ENCODE data around the gene SEC16B.

DNA sequence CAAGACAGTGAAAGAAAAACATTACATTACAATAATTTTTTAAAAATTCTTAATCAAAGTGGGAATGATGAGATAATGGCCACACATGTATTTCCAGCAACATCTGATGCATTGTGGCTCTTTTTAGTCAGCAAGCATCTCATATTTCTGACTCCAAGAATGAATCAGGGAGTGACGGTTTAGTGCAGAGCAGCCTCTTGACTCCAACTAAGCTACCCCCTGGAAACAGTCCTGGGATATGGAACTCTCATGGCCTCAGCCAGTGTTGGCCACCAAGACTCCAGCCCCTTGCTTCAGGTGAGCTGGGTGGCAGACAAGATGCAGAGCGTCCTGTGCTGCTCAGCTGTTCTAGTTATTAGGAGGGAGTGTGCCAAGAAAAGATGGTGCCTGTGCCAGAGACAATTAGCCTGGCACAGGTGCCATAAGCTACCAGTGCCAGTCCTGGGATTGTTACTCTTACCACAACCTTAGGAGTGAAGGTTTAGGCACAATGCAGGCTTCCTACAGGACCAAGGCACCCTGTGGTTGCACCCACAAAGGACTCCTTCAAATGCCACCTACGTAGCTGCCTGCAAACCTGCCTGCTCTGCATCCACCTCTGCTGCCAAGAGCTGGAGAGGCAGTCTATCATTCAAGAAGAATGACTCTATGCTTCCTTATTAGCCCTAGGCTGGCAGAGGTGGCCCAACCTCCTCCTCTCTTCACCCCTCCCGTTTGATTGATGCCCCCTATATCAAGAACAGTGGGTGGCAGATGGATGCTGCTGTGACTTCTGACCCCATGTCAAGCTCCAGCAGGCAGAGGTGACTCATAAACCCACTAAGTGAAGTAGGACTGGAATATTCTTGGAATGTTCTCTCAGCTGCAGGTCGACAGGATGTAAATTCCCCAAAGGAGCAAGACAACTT, 6.0 kb upstream of the SEC16B start:
- TF ChIP-seq, protein P1, sequence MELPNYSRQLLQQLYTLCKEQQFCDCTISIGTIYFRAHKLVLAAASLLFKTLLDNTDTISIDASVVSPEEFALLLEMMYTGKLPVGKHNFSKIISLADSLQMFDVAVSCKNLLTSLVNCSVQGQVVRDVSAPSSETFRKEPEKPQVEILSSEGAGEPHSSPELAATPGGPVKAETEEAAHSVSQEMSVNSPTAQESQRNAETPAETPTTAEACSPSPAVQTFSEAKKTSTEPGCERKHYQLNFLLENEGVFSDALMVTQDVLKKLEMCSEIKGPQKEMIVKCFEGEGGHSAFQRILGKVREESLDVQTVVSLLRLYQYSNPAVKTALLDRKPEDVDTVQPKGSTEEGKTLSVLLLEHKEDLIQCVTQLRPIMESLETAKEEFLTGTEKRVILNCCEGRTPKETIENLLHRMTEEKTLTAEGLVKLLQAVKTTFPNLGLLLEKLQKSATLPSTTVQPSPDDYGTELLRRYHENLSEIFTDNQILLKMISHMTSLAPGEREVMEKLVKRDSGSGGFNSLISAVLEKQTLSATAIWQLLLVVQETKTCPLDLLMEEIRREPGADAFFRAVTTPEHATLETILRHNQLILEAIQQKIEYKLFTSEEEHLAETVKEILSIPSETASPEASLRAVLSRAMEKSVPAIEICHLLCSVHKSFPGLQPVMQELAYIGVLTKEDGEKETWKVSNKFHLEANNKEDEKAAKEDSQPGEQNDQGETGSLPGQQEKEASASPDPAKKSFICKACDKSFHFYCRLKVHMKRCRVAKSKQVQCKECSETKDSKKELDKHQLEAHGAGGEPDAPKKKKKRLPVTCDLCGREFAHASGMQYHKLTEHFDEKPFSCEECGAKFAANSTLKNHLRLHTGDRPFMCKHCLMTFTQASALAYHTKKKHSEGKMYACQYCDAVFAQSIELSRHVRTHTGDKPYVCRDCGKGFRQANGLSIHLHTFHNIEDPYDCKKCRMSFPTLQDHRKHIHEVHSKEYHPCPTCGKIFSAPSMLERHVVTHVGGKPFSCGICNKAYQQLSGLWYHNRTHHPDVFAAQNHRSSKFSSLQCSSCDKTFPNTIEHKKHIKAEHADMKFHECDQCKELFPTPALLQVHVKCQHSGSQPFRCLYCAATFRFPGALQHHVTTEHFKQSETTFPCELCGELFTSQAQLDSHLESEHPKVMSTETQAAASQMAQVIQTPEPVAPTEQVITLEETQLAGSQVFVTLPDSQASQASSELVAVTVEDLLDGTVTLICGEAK (IDR thresholded peaks at IDR 0.05): no peak
- TF ChIP-seq, protein P1 (CRISPR knock-in tag; IDR thresholded peaks at IDR 0.05): no peak
- TF ChIP-seq ZNF274 (IDR thresholded peaks at IDR 0.05; ENCODE audit: borderline replicate concordance, low read depth, low read length): no peak
- no peak for TF ChIP-seq POLR2A (conservative IDR thresholded peaks at IDR 0.05)
- no peak for TF ChIP-seq ZNF766 (CRISPR knock-in tag; conservative IDR thresholded peaks at IDR 0.05)
- TF ChIP-seq, protein P2, sequence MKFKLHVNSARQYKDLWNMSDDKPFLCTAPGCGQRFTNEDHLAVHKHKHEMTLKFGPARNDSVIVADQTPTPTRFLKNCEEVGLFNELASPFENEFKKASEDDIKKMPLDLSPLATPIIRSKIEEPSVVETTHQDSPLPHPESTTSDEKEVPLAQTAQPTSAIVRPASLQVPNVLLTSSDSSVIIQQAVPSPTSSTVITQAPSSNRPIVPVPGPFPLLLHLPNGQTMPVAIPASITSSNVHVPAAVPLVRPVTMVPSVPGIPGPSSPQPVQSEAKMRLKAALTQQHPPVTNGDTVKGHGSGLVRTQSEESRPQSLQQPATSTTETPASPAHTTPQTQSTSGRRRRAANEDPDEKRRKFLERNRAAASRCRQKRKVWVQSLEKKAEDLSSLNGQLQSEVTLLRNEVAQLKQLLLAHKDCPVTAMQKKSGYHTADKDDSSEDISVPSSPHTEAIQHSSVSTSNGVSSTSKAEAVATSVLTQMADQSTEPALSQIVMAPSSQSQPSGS (CRISPR knock-in tag; IDR thresholded peaks at IDR 0.05): no peak
- no peak for TF ChIP-seq GABPA (tag; conservative IDR thresholded peaks at IDR 0.05; ENCODE audit: low read depth)
- TF ChIP-seq, protein P3, sequence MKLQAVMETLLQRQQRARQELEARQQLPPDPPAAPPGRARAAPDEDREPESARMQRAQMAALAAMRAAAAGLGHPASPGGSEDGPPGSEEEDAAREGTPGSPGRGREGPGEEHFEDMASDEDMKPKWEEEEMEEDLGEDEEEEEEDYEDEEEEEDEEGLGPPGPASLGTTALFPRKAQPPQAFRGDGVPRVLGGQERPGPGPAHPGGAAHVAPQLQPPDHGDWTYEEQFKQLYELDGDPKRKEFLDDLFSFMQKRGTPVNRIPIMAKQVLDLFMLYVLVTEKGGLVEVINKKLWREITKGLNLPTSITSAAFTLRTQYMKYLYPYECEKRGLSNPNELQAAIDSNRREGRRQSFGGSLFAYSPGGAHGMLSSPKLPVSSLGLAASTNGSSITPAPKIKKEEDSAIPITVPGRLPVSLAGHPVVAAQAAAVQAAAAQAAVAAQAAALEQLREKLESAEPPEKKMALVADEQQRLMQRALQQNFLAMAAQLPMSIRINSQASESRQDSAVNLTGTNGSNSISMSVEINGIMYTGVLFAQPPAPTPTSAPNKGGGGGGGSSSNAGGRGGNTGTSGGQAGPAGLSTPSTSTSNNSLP (IDR thresholded peaks at IDR 0.05; ENCODE audit: borderline replicate concordance, low read depth, low read length): no peak
- no peak for TF ChIP-seq NUFIP1 (IDR thresholded peaks at IDR 0.05; ENCODE audit: partially characterized antibody)
- TF ChIP-seq FOXK1 (CRISPR knock-in tag; IDR thresholded peaks at IDR 0.05; ENCODE audit: borderline replicate concordance): no peak
- TF ChIP-seq ZNF174 (CRISPR knock-in tag; IDR thresholded peaks at IDR 0.05): no peak
- no peak for TF ChIP-seq ZBTB7A (IDR thresholded peaks at IDR 0.05; ENCODE audit: borderline replicate concordance, control insufficient read depth, low read depth, low read length)
- TF ChIP-seq TRIM28 (IDR thresholded peaks at IDR 0.05): no peak
- no peak for TF ChIP-seq CHD2 (IDR thresholded peaks at IDR 0.05; ENCODE audit: low read depth, low read length)

All from K562 (cell line).